Neural cell (in vitro differentiated cells): ENCODE data around the gene ZNF529.

Experiments used
- EP300 ChIP-seq: fragments of 450-650 bp; conservative IDR thresholded peaks from 2 replicates; pipeline ENCODE4 v1.6.1; 2014; ENCODE audit warnings: antibody characterized with exemption, mild to moderate bottlenecking, moderate library complexity; ENCODE audit not compliant: poor library complexity, severe bottlenecking
- EZH2 ChIP-seq: fragments of 200-600, 300-800 bp; shearing (Covaris generic), sonication (generic); IDR thresholded peaks from 2 replicates; pipeline ENCODE4 v1.6.1; 2014; ENCODE audit warnings: antibody characterized with exemption, low read length, borderline replicate concordance, mild to moderate bottlenecking; ENCODE audit not compliant: insufficient read depth, poor library complexity, severe bottlenecking
- POLR2AphosphoS5 ChIP-seq: IDR thresholded peaks from 2 replicates; pipeline ENCODE4 v1.6.1; 2012
- RAD21 ChIP-seq: fragments of 450-650 bp; conservative IDR thresholded peaks from 2 replicates; pipeline ENCODE4 v1.6.1; 2014; ENCODE audit warnings: antibody characterized with exemption, mild to moderate bottlenecking, moderate library complexity
- SMC3 ChIP-seq: fragments of 450-650 bp; conservative IDR thresholded peaks from 2 replicates; pipeline ENCODE4 v1.6.1; 2014; ENCODE audit warnings: antibody characterized with exemption, mild to moderate bottlenecking, moderate library complexity; ENCODE audit not compliant: poor library complexity
- TF ChIP-seq, protein P1 (sequence below): fragments of 450-650 bp; IDR thresholded peaks from 2 replicates; pipeline ENCODE4 v1.5.1; 2014; ENCODE audit warnings: antibody characterized with exemption, mild to moderate bottlenecking, moderate library complexity; ENCODE audit not compliant: poor library complexity, severe bottlenecking

DNA sequence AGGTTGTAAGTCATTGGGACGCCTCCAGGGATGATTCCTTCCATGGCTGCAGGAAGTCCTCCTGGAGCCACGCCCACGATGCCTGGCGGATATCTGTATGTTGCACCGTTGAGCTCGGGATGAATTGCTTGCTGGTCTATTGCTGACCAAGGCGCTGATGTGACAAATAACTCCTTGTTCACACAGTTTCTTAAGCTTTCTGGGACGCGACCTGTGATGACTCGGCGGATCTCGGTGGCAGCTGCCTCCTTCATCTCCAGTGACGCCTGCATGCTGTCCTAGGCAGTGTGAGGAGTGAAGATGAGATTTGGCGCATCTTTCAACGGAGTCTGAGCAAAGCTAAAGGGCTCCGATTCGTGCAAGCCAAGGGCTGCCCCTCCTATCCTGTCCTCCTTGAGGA, 76.1 kb downstream of the ZNF529 start:
- TF ChIP-seq, protein P1, sequence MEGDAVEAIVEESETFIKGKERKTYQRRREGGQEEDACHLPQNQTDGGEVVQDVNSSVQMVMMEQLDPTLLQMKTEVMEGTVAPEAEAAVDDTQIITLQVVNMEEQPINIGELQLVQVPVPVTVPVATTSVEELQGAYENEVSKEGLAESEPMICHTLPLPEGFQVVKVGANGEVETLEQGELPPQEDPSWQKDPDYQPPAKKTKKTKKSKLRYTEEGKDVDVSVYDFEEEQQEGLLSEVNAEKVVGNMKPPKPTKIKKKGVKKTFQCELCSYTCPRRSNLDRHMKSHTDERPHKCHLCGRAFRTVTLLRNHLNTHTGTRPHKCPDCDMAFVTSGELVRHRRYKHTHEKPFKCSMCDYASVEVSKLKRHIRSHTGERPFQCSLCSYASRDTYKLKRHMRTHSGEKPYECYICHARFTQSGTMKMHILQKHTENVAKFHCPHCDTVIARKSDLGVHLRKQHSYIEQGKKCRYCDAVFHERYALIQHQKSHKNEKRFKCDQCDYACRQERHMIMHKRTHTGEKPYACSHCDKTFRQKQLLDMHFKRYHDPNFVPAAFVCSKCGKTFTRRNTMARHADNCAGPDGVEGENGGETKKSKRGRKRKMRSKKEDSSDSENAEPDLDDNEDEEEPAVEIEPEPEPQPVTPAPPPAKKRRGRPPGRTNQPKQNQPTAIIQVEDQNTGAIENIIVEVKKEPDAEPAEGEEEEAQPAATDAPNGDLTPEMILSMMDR: no peak
- no peak for TF ChIP-seq EZH2
- no peak for TF ChIP-seq POLR2AphosphoS5
- TF ChIP-seq SMC3: no peak
- no peak for TF ChIP-seq RAD21
- TF ChIP-seq EP300: no peak
